Sciatic nerve (tissue), 1 donor: Measurements from ENCODE around the gene NANOS3. TPM values are rescaled to one million over a fixed set of nuclear protein-coding genes. Genes with fewer than 3 reads are reported as not detected.

Experiments
- microRNA-seq: library from miRNA; unstranded; fragments of <30 nt; microRNA quantifications from one replicate; pipeline ENCODE4 v1.2.0, GENCODE V29; 2020
- total RNA-seq: library from RNA; stranded (reverse); fragmentation: NEBNext Ultra II Directional; extraction: Animal tissue kit (Norgen Biotek cat#: 25700); gene quantifications from one replicate; pipeline ENCODE4 v1.2.1, GENCODE V29; 2021
- donor health status: DM: no; HTN: no; CAD: no.

The NANOS3 gene
- total RNA-seq, 1 donor from 2014 or later = 1.4 TPM

Small RNAs within 50 kb of the gene (microRNA-seq; reads per million reads assigned to microRNA genes)
- 300 reads per million, percentile 71 among the genes with 10 or more reads in this experiment for gene MIR181C
- gene MIR181D = 95.2 reads per million, percentile 56 among the genes with 10 or more reads in this experiment

Other genes starting within 250 kb of the NANOS3 start
- gene MRI1, start 112.6 kb upstream of the NANOS3 start, total RNA-seq = 39.9 TPM
- 63.0 TPM for gene C19orf53, start 102.7 kb upstream of the NANOS3 start, total RNA-seq
- gene ZSWIM4, start 81.7 kb upstream of the NANOS3 start, total RNA-seq = 8.2 TPM
- 3.4 TPM for gene BRME1, start 29.0 kb downstream of the NANOS3 start, total RNA-seq
- gene CC2D1A, start 29.1 kb downstream of the NANOS3 start, total RNA-seq = 45.3 TPM
- 17.8 TPM for gene PODNL1, start 61.3 kb downstream of the NANOS3 start, total RNA-seq
- 24.7 TPM for gene DCAF15, start 75.4 kb downstream of the NANOS3 start, total RNA-seq
- gene RFX1, start 129.2 kb downstream of the NANOS3 start, total RNA-seq = 16.1 TPM
- gene RLN3, start 151.0 kb downstream of the NANOS3 start, total RNA-seq = not detected
- gene IL27RA, start 154.6 kb downstream of the NANOS3 start, total RNA-seq = 5.7 TPM
- 4.5 TPM for gene PALM3, start 184.9 kb downstream of the NANOS3 start, total RNA-seq
- 5.6 TPM for gene MISP3, start 195.7 kb downstream of the NANOS3 start, total RNA-seq
- gene C19orf67, start 208.6 kb downstream of the NANOS3 start, total RNA-seq = not detected
- gene SAMD1, start 213.6 kb downstream of the NANOS3 start, total RNA-seq = 22.2 TPM
- gene PRKACA, start 240.6 kb downstream of the NANOS3 start, total RNA-seq = 78.0 TPM